ENCODE measurements around the gene TM9SF1. TPM values are rescaled to one million over a fixed set of nuclear protein-coding genes. Genes with fewer than 3 reads are reported as not detected.
A peak's percentile ranks its signal among the peaks of the same experiment; 100 is the strongest.

TM9SF1 gene
- polyA plus RNA-seq, 4 donors = 6.9 to 56.1 (median 23.9) TPM

DNA sequence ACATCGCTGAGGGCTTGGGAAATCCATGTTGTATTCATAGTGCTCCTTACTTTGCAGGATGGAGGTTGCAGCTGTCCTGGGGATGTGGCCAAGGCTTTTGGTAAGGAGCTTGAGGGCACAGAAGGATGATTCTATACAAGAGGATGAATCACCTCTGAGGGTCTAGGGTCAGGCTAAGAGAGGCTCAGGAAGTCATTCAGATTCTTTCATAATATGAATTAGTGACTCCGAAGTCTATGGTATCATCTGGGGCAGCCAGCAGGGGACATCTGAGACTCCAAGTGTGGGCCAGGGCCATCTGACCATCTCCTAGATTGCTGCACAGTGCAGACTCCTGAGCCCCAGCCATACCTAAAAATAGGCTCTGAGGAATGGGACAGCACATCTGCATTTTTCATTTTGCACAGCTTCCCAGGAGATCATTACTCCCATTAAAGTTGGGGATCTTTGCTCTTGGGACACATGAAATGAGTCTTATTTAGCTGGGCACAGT, 42.3 kb upstream of the TM9SF1 start:
- no peak overlapping the region for H3K4me3 ChIP-seq (ENCODE audit: low read depth in 1 of 3, low read length in 3 of 3)
- WGBS, 3 donors = 93 to 98% (median 94%) methylated on average over 2 of the region's 2 CpGs
- H3K36me3 ChIP-seq (ENCODE audit: control insufficient read depth in 3 of 3, insufficient read depth in 2 of 3, low read depth in 1 of 3, low read length in 3 of 3) = peaks cover 15 to 50% (median 25%) of the 10 kb centered on the region in 3 donors
- H3K9me3 ChIP-seq (ENCODE audit: control insufficient read depth in 2 of 2, insufficient read depth in 1 of 2, low read depth in 1 of 2, low read length in 1 of 2) = no peaks in the 10 kb centered on the region
- no peak overlapping the region for H3K27ac ChIP-seq (ENCODE audit: low read depth in 1 of 3, low read length in 2 of 3)
- FAIRE-seq (no peak), DNase-seq (no peak)
- H3K27me3 ChIP-seq (ENCODE audit: control insufficient read depth in 3 of 3, insufficient read depth in 3 of 3, low read length in 3 of 3) = no peaks in the 10 kb centered on the region
- H3K4me1 ChIP-seq (ENCODE audit: control insufficient read depth in 3 of 3, insufficient read depth in 2 of 3, low read depth in 1 of 3, low read length in 2 of 3) = peaks cover 0 to 29% (median 19%) of the 10 kb centered on the region in 3 donors

- peaks cover 0 to 29% (median 19%) of the 10 kb centered on the region in 3 donors for H3K4me1 ChIP-seq (ENCODE audit: control insufficient read depth in 3 of 3, insufficient read depth in 2 of 3, low read depth in 1 of 3, low read length in 2 of 3)
- H3K9me3 ChIP-seq (ENCODE audit: control insufficient read depth in 2 of 2, insufficient read depth in 1 of 2, low read depth in 1 of 2, low read length in 1 of 2) = no peaks in the 10 kb centered on the region
- FAIRE-seq = no peak
- no peak overlapping the region for H3K27ac ChIP-seq (ENCODE audit: low read depth in 1 of 3, low read length in 2 of 3)
- H3K4me3 ChIP-seq (ENCODE audit: low read depth in 1 of 3, low read length in 3 of 3) = no peak overlapping the region
- H3K27me3 ChIP-seq (ENCODE audit: control insufficient read depth in 3 of 3, insufficient read depth in 3 of 3, low read length in 3 of 3) = no peaks in the 10 kb centered on the region
- H3K36me3 ChIP-seq (ENCODE audit: control insufficient read depth in 3 of 3, insufficient read depth in 2 of 3, low read depth in 1 of 3, low read length in 3 of 3) = peaks cover 15 to 49% (median 25%) of the 10 kb centered on the region in 3 donors
- DNase-seq = no peak
- WGBS, 3 donors = 93 to 96% (median 95%) methylated on average over 6 of the region's 6 CpGs
Measured at GRCh38 chr14:24236689-24237462, 41.6 kb upstream of the TM9SF1 start.

DNA sequence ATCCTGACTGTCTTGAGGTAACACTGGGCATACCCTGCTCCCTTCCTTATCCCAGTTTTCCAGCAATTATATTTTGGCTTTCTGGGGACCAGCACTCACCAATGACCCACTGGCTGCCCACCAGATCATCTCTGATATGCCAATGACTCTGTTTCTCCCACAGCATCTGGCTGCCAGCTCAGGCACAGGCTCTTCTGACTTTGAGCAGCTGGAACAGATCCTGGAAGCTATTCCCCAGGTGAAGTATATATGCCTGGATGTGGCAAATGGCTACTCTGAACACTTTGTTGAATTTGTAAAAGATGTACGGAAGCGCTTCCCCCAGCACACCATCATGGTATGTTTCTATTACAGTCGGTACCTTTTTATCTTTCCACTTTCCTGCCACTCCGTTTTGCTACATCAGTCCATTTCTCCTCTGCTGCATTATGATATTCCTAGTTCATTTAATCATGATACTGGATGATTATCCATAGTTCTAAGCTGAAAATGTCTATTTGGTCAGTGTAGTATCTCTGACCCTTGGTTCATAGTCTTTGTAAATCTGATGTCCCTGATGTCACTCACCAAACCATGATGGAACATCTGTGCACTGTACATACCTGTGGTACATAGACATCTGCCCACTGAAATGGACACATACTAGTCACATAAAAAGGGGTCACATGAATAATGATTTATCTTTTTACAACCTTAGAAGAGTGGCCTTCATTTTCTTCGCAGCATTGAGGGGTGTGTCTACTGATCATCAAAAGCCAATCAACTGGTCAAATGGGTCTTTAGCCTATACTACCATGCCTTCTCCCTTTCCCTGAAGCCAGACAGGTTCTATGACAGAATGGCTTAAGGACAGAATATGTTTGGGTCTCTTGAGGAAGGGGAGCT, 40.8 kb upstream of the TM9SF1 start:
- Histone ChIP-seq H3K27ac (ENCODE audit: low read depth in 1 of 3, low read length in 2 of 3) (no peak overlapping the region), H3K27me3 (ENCODE audit: control insufficient read depth in 3 of 3, insufficient read depth in 3 of 3, low read length in 3 of 3) (no peaks in the 10 kb centered on the region), H3K4me3 (ENCODE audit: low read depth in 1 of 3, low read length in 3 of 3) (no peak overlapping the region), H3K4me1 (ENCODE audit: control insufficient read depth in 3 of 3, insufficient read depth in 2 of 3, low read depth in 1 of 3, low read length in 2 of 3) (peaks cover 0 to 21% (median 20%) of the 10 kb centered on the region in 3 donors), H3K9me3 (ENCODE audit: control insufficient read depth in 2 of 2, insufficient read depth in 1 of 2, low read depth in 1 of 2, low read length in 1 of 2) (no peaks in the 10 kb centered on the region), H3K36me3 (ENCODE audit: control insufficient read depth in 3 of 3, insufficient read depth in 2 of 3, low read depth in 1 of 3, low read length in 3 of 3) (peaks cover 15 to 41% (median 25%) of the 10 kb centered on the region in 3 donors)
- no peak for DNase-seq
- FAIRE-seq = no peak
- WGBS, 3 donors = 90 to 95% (median 93%) methylated on average over 5 of the region's 5 CpGs

DNA sequence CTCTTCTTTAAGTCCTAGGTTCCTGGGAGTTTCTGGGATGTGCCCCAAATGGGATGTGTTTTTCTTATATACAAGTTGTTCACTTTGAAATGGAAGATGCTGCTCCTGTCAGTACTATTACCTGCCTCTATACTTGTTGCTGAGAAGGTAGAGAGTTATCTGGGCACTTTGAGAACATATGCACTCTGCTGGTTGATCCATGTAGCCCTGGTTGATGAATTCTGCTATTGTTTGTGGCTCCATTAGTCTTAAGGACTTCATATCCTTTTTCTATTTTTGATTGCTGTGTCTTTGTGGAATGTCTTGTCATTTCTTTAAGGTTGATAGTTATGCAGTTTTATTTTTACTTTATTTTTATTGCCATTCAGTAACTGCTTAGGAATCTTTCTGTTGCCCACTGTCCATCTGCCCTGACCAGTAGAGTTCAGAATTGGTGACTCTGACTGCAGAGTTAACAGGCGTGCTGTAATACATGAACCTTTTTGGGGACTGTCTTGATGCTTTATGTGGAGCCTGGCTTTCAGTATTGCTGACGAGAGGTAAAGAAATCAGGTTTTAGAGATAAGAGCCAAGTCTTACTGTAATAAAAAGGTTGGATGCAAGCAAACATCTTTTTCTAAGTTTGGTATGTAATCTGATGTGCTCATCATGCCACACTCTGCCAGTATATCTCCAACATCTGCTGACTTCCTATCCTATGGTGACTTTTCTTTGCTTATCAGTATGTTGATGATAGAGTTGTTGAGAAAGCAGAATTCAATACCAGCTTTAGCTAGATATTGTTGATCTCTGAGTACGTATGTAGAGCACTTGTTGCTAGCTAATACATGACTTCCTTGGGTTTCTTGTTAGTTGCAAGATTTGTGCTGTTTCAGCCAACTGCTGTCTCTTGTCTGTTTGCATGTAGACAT, 39.1 kb upstream of the TM9SF1 start:
- no peak for DNase-seq
- FAIRE-seq = no peak
- H3K27ac ChIP-seq (ENCODE audit: low read depth in 1 of 3, low read length in 2 of 3) = no peak overlapping the region
- no peaks in the 10 kb centered on the region for H3K9me3 ChIP-seq (ENCODE audit: control insufficient read depth in 2 of 2, insufficient read depth in 1 of 2, low read depth in 1 of 2, low read length in 1 of 2)
- peaks cover 2 to 11% (median 9%) of the 10 kb centered on the region in 3 donors for H3K4me1 ChIP-seq (ENCODE audit: control insufficient read depth in 3 of 3, insufficient read depth in 2 of 3, low read depth in 1 of 3, low read length in 2 of 3)
- 82 to 88% (median 86%) methylated on average over 3 of the region's 3 CpGs for WGBS, 3 donors
- no peak overlapping the region for H3K4me3 ChIP-seq (ENCODE audit: low read depth in 1 of 3, low read length in 3 of 3)
- H3K27me3 ChIP-seq (ENCODE audit: control insufficient read depth in 3 of 3, insufficient read depth in 3 of 3, low read length in 3 of 3) = no peaks in the 10 kb centered on the region
- peaks cover 12 to 39% (median 17%) of the 10 kb centered on the region in 3 donors for H3K36me3 ChIP-seq (ENCODE audit: control insufficient read depth in 3 of 3, insufficient read depth in 2 of 3, low read depth in 1 of 3, low read length in 3 of 3)

- 25 to 47% (median 34%) methylated on average over 2 of the region's 2 CpGs for WGBS, 3 donors
- peaks cover 9 to 33% (median 13%) of the 10 kb centered on the region in 3 donors for H3K36me3 ChIP-seq (ENCODE audit: control insufficient read depth in 3 of 3, insufficient read depth in 2 of 3, low read depth in 1 of 3, low read length in 3 of 3)
- peaks cover 2 to 11% (median 9%) of the 10 kb centered on the region in 3 donors for H3K4me1 ChIP-seq (ENCODE audit: control insufficient read depth in 3 of 3, insufficient read depth in 2 of 3, low read depth in 1 of 3, low read length in 2 of 3)
- peak overlapping the region in 2 of 3 donors; percentile 57 to 81 for H3K4me3 ChIP-seq (ENCODE audit: low read depth in 1 of 3, low read length in 3 of 3)
- no peaks in the 10 kb centered on the region for H3K27me3 ChIP-seq (ENCODE audit: control insufficient read depth in 3 of 3, insufficient read depth in 3 of 3, low read length in 3 of 3)
- H3K9me3 ChIP-seq (ENCODE audit: control insufficient read depth in 2 of 2, insufficient read depth in 1 of 2, low read depth in 1 of 2, low read length in 1 of 2) = no peaks in the 10 kb centered on the region
- FAIRE-seq (no peak), DNase-seq (no peak)
- H3K27ac ChIP-seq (ENCODE audit: low read depth in 1 of 3, low read length in 2 of 3) = peak overlapping the region in 1 of 3 donors; percentile 93
Measured at GRCh38 chr14:24233538-24233866, 38.3 kb upstream of the TM9SF1 start.

DNA sequence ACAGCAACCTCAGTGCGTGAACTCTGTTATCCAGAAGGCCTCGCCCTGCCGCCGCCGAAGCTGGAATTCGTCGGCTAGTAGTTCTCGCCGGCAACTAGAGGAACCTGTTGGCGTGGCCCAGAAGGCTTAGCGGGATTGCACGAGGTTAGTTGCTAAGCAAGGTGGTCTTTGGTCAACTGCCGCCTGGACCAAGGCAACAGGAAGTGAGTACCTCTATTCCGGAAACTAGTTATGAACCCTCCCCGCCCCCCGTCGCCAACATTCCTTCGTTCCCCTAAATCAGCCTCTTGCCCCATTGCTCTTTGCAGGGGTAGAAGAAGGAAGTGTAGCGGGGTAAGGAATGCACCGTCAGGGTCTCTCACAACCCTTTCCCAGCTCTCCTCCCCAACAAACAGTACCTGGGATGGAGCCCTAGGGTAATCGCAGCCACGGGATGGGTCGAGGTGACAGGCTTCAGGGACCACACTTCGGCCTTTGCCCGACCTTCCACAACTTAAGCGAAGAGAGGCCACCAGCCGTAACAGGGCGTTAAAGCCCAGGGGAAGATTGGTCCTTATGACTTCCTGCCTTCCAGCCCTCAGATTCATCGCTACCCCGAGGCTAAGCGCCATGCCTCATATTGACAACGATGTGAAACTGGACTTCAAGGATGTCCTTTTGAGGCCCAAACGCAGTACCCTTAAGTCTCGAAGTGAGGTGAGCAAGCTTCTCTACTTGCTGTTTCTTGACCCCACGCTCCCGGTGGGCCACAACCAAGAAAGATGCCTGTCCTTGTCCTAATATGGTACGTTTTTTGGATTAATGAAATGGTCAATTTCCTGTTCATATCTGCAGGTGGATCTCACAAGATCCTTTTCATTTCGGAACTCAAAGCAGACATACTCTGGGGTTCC, 37.6 kb upstream of the TM9SF1 start, which contains the start of gene GMPR2:
TSS of gene GMPR2 (plus strand) at position 285 of the 893 bp plus-strand sequence. CDS start at position 610, 325 bp downstream.
- Histone ChIP-seq H3K4me1 (ENCODE audit: control insufficient read depth in 3 of 3, insufficient read depth in 2 of 3, low read depth in 1 of 3, low read length in 2 of 3) (peaks cover 2 to 11% (median 9%) of the 10 kb centered on the region in 3 donors), H3K9me3 (ENCODE audit: control insufficient read depth in 2 of 2, insufficient read depth in 1 of 2, low read depth in 1 of 2, low read length in 1 of 2) (no peaks in the 10 kb centered on the region), H3K27me3 (ENCODE audit: control insufficient read depth in 3 of 3, insufficient read depth in 3 of 3, low read length in 3 of 3) (no peaks in the 10 kb centered on the region), H3K4me3 (ENCODE audit: low read depth in 1 of 3, low read length in 3 of 3) (peak within 1 kb of the TSS; percentile 57 to 81 (median 63)), H3K27ac (ENCODE audit: low read depth in 1 of 3, low read length in 2 of 3) (peak within 1 kb of the TSS; percentile 74 to 93 (median 89)), H3K36me3 (ENCODE audit: control insufficient read depth in 3 of 3, insufficient read depth in 2 of 3, low read depth in 1 of 3, low read length in 3 of 3) (peaks cover 4 to 33% (median 8%) of the 10 kb centered on the region in 3 donors)
- no peak for FAIRE-seq
- 2 to 3% (median 3%) methylated on average over 38 of the region's 38 CpGs for WGBS, 3 donors
- no peak for DNase-seq

DNA sequence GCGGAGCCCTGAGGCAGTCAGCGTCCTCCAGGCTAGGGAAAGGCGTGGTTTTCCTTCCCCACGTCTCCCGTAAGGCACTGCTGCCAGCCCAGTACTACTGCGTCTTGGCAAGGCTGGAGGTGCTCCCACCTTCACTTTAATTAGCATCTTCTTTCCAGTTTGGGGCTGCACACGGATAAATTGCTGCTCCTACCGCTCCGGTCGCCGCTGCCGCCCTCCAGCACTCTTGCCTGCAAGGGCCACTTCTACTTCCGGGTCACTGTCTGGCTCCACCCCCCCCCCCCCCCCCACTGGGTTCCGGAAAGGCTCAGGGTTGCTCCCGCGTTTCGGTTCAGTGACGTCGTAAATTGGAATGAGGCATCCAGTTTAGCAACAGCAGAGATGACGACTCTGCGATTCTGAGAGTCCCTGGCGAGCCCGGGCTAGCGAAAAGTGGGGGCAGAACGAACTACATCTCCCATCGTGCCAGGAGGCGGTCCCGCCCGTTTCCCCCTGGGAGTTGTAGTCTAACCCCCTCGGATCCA, 36.9 kb upstream of the TM9SF1 start, which contains the start of gene NEDD8:
TSS of gene NEDD8 (minus strand) at position 247 of the 524 bp plus-strand sequence. CDS start at position 147, 100 bp downstream.
- peak within 1 kb of the TSS; percentile 57 to 81 (median 63) for H3K4me3 ChIP-seq (ENCODE audit: low read depth in 1 of 3, low read length in 3 of 3)
- peak; percentile 94 to 97 for DNase-seq
- peaks cover 2 to 11% (median 9%) of the 10 kb centered on the region in 3 donors for H3K4me1 ChIP-seq (ENCODE audit: control insufficient read depth in 3 of 3, insufficient read depth in 2 of 3, low read depth in 1 of 3, low read length in 2 of 3)
- peak within 1 kb of the TSS; percentile 74 to 93 (median 89) for H3K27ac ChIP-seq (ENCODE audit: low read depth in 1 of 3, low read length in 2 of 3)
- peaks cover 4 to 29% (median 4%) of the 10 kb centered on the region in 3 donors for H3K36me3 ChIP-seq (ENCODE audit: control insufficient read depth in 3 of 3, insufficient read depth in 2 of 3, low read depth in 1 of 3, low read length in 3 of 3)
- H3K27me3 ChIP-seq (ENCODE audit: control insufficient read depth in 3 of 3, insufficient read depth in 3 of 3, low read length in 3 of 3) = no peaks in the 10 kb centered on the region
- H3K9me3 ChIP-seq (ENCODE audit: control insufficient read depth in 2 of 2, insufficient read depth in 1 of 2, low read depth in 1 of 2, low read length in 1 of 2) = no peaks in the 10 kb centered on the region
- no peak for FAIRE-seq
- 0 to 1% (median 1%) methylated on average over 28 to 30 of the region's 30 CpGs for WGBS, 3 donors
